DMS 273 (cell line): ENCODE results near the gene ITGA1.
A peak's percentile ranks its signal among the peaks of the same experiment; 100 is the strongest.
"Not testable (repeated sequence)": the region's sequence is repeated elsewhere in the genome, so short reads cannot be mapped to it uniquely, and the experiment has no call there.

Source experiments
- DNase-seq: peaks from one replicate; lab custom pipeline; 2025; ENCODE audit not compliant: unreplicated experiment; lab: John Stamatoyannopoulos, UW

Gene ITGA1

DNA sequence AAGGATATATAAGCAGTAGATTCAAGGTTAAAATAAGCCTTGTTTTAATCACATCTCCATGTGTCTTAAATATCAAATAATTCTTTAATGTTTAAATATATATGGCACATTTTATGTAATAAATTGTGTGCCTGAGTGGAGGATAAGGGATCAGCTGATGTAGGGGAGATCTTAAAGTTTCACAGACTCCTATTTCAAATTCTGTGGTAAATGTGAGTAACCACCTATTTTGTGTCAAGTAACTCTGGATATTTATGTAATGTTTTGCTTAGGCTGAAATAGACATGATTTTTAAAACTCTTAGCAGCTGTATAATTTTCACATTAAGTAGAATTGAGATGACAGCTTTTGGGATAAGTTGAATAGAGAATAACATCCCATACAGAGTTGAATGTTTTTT is 160.1 kb downstream of the ITGA1 start:
- DNase-seq = no peak

- peak; percentile 77 for DNase-seq
Observed at GRCh38 chr5:52948418-52949076, 160.8 kb downstream of the ITGA1 start.

DNA sequence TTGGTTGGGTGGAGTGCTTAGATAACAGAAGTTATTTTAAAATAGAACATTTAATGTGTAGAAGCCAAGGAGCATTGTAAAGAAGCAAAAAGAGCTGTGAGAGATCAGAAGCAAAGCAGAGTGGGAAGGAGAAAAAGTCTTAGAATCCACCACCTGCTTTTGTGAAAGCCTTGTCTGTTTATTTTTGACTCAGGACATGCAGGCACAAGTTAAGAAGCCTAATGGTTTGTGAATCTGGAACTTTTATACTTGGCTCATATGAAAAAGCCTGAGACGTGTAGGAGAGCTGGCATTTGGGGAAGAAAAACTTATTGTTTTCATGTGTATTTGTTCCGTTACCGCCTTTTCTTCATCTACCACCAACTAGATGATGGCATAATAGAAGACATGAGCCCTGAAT is 163.0 kb downstream of the ITGA1 start:
- DNase-seq = no peak

- DNase-seq = no peak
Observed at GRCh38 chr5:52952483-52952882, 164.8 kb downstream of the ITGA1 start.

DNA sequence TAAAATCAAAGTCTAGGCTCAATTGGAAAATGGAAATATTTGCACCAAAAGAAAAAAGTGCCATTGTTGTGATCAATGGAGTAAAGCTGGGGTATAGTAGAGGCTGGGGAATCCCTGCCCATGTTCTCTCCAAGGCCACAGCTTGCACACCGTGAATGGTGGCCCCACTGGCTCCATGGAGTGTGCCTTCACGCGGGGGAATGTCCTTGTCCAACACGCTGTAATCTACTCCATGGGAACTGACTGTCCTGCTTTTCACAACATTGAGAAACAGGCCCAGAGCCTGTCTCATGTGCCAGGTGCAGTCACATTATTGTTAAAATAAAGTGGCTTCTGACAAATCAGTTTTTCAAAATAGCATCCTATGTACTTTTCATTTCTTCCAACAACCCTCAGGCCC is 168.3 kb downstream of the ITGA1 start:
- DNase-seq = no peak

DNA sequence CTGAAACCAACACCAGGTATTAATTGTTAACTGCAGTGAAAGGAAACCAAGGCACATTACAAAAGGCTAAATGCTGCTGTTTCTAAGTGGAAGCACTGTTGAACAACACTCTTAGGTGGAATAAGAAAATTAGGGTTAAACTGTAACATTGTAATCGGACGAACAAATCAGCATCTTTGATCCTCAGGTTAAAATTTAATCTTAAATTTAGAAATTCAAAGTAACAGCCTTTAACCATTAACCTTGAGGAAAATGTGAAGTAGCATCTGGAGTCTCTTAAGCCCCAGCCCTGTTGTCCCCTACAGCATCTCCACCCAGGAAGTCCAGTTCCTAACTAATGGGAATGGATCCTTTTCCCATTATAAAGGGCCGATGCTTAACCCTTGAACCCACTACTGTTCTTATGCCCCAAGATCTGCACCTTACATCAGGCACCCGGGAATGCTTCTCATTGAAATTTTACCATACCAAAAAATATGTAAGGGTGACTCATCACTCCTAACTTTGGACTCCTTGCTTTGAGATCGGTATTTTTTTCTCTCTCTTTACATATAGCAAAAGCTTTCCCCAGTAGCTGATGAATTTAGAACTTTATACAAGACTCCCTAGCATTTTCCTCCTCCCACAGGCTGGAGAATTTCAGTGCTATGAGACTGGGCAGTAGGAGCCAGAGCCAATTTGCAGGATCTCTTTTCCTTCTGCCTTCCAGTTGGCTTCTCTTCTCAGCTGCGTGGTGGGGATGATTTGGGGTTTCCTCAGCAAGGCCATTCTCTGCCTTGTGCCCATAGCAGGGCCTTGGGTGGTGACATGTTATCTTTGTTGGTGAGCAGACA is 169.4 kb downstream of the ITGA1 start:
- no peak for DNase-seq

- peak; percentile 25 for DNase-seq
Observed at GRCh38 chr5:52961274-52961681, 173.6 kb downstream of the ITGA1 start.

GRCh38 chr5:52963636-52964035 is 175.9 kb downstream of the ITGA1 start:
- no peak for DNase-seq

- no peak for DNase-seq
Observed at GRCh38 chr5:52964138-52964537, 176.4 kb downstream of the ITGA1 start.

DNA sequence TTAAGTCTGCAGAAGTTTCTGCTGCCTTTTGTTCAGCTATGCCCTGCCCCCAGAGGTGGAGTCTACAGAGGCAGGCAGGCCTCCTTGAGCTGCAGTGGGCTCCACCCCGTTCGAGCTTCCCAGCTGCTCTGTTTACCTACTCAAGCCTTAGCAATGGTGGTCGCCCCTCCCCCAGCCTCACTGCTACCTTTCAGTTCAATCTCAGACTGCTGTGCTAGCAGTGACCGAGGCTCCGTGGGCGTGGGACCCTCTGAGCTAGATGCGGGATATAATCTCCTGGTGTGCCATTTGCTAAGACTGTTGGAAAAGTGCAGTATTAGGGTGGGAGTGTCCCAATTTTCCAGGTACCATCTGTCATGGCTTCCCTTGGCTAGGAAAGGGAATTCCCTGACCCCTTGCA is 188.4 kb downstream of the ITGA1 start:
- DNase-seq = not testable (repeated sequence)

DNA sequence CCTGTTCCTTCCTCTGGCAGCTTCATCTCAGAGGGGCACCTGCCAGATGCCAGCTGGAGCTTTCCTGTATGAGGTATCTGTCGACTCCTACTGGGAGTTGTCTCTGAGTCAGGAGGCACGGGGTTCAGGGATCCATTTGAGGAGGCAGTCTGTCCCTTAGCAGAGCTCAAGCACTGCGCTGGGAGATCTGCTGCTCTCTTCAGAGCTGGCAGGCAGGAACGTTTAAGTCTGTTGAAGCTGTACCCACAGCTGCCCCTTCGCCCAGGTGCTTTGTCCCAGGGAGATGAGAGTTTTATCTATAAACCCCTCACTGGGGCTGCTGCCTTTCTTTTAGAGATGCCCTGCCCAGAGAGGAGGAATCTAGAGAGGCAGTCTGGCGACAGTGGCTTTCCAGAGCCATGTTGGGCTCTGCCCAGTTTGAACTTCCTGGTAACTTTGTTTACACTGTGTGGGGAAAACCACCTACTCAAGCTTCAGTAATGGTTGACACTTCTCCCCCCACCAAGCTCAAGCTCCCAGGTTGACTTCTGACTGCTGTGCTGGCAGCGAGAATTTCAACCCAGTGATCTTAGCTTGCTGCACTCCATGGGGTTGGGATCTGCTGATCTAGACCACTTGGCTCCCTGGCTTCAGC is 189.7 kb downstream of the ITGA1 start:
- DNase-seq = no peak

DNA sequence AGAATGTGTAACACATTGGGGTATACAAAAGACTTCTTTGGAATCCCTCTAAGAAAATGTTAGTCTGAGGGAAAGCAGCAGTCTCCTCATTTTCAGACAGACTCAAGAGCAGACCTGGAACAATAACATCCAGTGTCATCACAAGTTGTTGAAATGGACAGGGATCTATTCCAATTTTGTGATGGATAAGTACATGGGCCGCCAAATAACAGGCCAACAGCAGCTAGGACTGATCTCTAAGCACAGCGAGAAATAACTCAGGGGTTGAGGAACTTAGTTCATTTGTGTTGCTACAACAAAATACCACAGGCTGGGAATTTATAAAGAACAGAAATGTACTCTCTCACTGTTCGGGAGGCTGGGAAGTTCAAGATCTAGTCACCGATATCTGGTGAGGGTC is 193.8 kb downstream of the ITGA1 start:
- DNase-seq = no peak

- DNase-seq = no peak
Observed at GRCh38 chr5:52983731-52984636, 196.3 kb downstream of the ITGA1 start.

DNA sequence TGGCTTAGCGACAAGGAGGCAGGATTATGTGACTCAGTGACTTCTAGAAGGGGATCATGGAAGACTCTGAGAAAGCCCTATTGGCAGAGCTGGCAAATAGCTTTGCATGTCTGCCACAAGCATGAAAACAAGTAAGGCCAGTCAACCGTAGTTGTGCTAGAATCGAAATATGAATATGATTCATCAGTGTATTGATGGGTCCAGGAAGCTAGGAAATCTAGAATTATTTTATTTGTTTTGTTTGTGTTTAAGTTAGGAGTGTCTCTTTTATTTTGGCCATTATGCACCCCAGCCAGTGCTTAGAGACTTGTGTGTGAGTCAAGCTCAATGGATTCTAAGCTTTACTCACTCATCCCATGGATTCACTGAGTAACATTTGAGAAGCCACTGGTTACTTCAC is 197.6 kb downstream of the ITGA1 start:
- no peak for DNase-seq

GRCh38 chr5:52987711-52988331 is 200.1 kb downstream of the ITGA1 start:
- no peak for DNase-seq

DNA sequence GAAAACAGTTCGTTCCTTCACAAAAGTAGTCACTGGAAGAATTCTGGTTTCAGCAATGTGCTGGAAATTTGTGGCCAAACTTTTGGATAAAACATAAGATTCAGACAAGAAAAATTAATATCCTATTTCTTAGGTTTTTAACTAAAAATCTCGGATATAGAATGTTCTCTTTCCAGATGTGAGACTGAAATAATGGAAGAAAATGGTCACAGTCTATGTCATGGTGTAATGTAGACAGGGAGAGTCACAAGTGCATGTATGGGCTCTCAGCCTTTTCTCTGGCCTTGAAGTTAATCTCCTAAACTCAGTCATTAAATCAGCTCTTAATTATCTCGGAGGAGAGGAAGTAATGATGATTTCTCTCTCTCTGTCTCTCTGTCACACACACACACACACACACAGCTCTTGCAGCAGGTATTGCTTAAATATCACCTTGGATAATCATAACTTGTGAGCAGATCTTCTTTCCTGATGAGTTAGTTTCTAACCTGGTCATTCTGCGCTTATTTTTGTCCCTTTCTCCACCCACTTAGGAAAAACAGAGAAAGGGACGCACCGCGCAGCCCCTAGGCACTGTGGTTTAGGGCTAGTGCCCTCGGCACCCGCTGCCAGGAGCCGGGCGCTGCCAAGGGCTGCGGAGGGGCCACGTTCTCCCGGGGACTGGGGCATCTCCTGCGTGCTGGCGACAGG is 200.8 kb downstream of the ITGA1 start:
- no peak for DNase-seq

GRCh38 chr5:52989025-52989780 is 201.5 kb downstream of the ITGA1 start, which contains the start of gene ITGA2:
Gene ITGA2 (plus strand): TSS chr5:52989352. CDS start chr5:52989469, 117 bp downstream.
- peak; percentile 42 for DNase-seq

GRCh38 chr5:52989781-52990527 is 202.2 kb downstream of the ITGA1 start:
- peak; percentile 27 for DNase-seq
